Fibroblast of the aortic adventitia (primary cell): ENCODE data around the gene MUS81. TPM values are rescaled to one million over a fixed set of nuclear protein-coding genes. Genes with fewer than 3 reads are reported as not detected.

Experiments used
- DNase-seq: peaks from one replicate; pipeline ENCODE4 v3.0.0-alpha.2; 2010; ENCODE audit warnings: low read depth
- H3K4me3 ChIP-seq: 2 replicates; pipeline ENCODE4 v1.5.1; 2011; ENCODE audit warnings: low read depth, mild to moderate bottlenecking, control low read depth, low read length, moderate library complexity
- CTCF ChIP-seq: IDR thresholded peaks from 2 replicates; pipeline ENCODE4 v1.5.1; 2011; ENCODE audit warnings: mild to moderate bottlenecking, low read length, control low read depth, inconsistent platforms; ENCODE audit not compliant: insufficient read depth
- total RNA-seq: library from RNA; depleted of rRNA; stranded (reverse); fragments of >200 nt; gene quantifications from 2 replicates; pipeline ENCODE4 v1.2.3, GENCODE V29; 2012; ENCODE audit warnings: low replicate concordance

Gene MUS81
- total RNA-seq, 1 donor: 31.8 TPM

GRCh38 chr11:65880027-65880426, 19.8 kb downstream of the MUS81 start:
- H3K4me3 ChIP-seq: no peak overlapping the region
- TF ChIP-seq CTCF: no peak
- DNase-seq: no peak

- no peak for DNase-seq
- no peak for TF ChIP-seq CTCF
- no peak overlapping the region for H3K4me3 ChIP-seq
These were observed 20.7 kb downstream of the MUS81 start for GRCh38 chr11:65880844-65881421.

GRCh38 chr11:65882120-65883057, 22.2 kb downstream of the MUS81 start:
- DNase-seq: no peak
- no peak overlapping the region for H3K4me3 ChIP-seq
- no peak for TF ChIP-seq CTCF

- no peak overlapping the region for H3K4me3 ChIP-seq
- DNase-seq: no peak
- TF ChIP-seq CTCF: no peak
These were observed 23.0 kb downstream of the MUS81 start for GRCh38 chr11:65883058-65883761.

- H3K4me3 ChIP-seq: no peak overlapping the region
- DNase-seq: no peak
- TF ChIP-seq CTCF: no peak
These were observed 23.8 kb downstream of the MUS81 start for GRCh38 chr11:65883786-65884715.

- peak; percentile 73 for DNase-seq
- TF ChIP-seq CTCF: peak; percentile 99
- no peak overlapping the region for H3K4me3 ChIP-seq
These were observed 24.5 kb downstream of the MUS81 start for GRCh38 chr11:65884716-65885092.
